ENCODE data around the gene TSR3.

GRCh38 chr16:1364510-1364909 is 12.8 kb upstream of the TSR3 start:
- TF ChIP-seq CTCF (conservative IDR thresholded peaks at IDR 0.05; ENCODE audit: low read depth, low read length), result no peak
- TF ChIP-seq EZH2phosphoT487 (IDR thresholded peaks at IDR 0.05; ENCODE audit: borderline replicate concordance, low read length), result no peak
- no peak for TF ChIP-seq EZH2 (IDR thresholded peaks at IDR 0.05; ENCODE audit: low read length, unreplicated experiment)
